Spleen (tissue), 7 donors: ENCODE data around the gene UACA.

Experiments used
- CTCF ChIP-seq, 11 experiments: fragments of 200-600 bp in 7 of 11; fragments of 450-650 bp in 4 of 11; sonication (generic) in 4 of 11; IDR thresholded peaks in 8 of 11; conservative IDR thresholded peaks in 3 of 11; 1 replicate in 7 of 11; 2 replicates in 4 of 11; pipeline versions ENCODE4 v1.4.0 to v1.8.0; 2016 to 2021; ENCODE audit warnings: antibody characterized with exemption in 11 of 11, inconsistent platforms in 4 of 11, mild to moderate bottlenecking in 1 of 11
- POLR2A ChIP-seq, 3 donors: fragments of 450-650 bp; IDR thresholded peaks; one replicate each; pipeline ENCODE4 v1.5.1; 2017; ENCODE audit warnings: antibody characterized with exemption in 3 of 3, mild to moderate bottlenecking in 1 of 3
- POLR2AphosphoS5 ChIP-seq, 3 donors: sonication (generic); formaldehyde crosslinking; IDR thresholded peaks; one replicate each; pipeline ENCODE4 v1.5.1; 2017; ENCODE audit warnings: antibody characterized with exemption in 3 of 3
- donor health status: DM: no; HTN: no; CAD: no; lungs with moderate emphysema.
- donor health status: DM: no; HTN: no; CAD: no.
- donor health status: DM: no; HTN: no; CAD: no.

GRCh38 chr15:70752193-70752635 lies 11.1 kb downstream of the UACA start:
- TF ChIP-seq CTCF (IDR thresholded peaks at IDR 0.05 in 8 of 11, conservative IDR thresholded peaks at IDR 0.05 in 3 of 11) (no peak), POLR2AphosphoS5 (IDR thresholded peaks at IDR 0.05) (no peak), POLR2A (IDR thresholded peaks at IDR 0.05) (no peak)
